Adrenal gland (tissue), 12 donors: ENCODE measurements around the gene KRTAP10-1. TPM values are rescaled to one million over a fixed set of nuclear protein-coding genes. Genes with fewer than 3 reads are reported as not detected.

Experiments
- DNase-seq, 7 donors: peaks; one replicate each; pipeline ENCODE4 v3.0.0-alpha.2; 2019 to 2020
- H3K27ac ChIP-seq, 5 donors: fragments of 200-600 bp; sonication (generic) in 4 of 5; 1 replicate in 3 of 5; 2 replicates in 2 of 5; pipeline versions ENCODE4 v1.5.1 to v1.8.0; 2016 to 2020; ENCODE audit warnings: mild to moderate bottlenecking in 1 of 5
- H3K27me3 ChIP-seq: fragments of 200-600 bp; 2 replicates; pipeline ENCODE4 v1.8.0; 2021
- H3K36me3 ChIP-seq, 2 donors: fragments of 200-600 bp; replicated peaks in 1 of 2; 1 replicate in 1 of 2; 2 replicates in 1 of 2; pipeline versions ENCODE4 v1.5.1 to v1.8.0; 2018 to 2022
- H3K4me1 ChIP-seq, 2 donors: fragments of 200-600 bp; replicated peaks in 1 of 2; 1 replicate in 1 of 2; 2 replicates in 1 of 2; pipeline versions ENCODE4 v1.5.1 to v1.8.0; 2018 to 2021
- H3K4me3 ChIP-seq, 4 donors: fragments of 200-600 bp; sonication (generic) in 3 of 4; one replicate each; pipeline ENCODE4 v1.5.1; 2016 to 2018
- H3K9me3 ChIP-seq, 3 donors: fragments of 200-600 bp; sonication (generic) in 1 of 3; replicated peaks in 1 of 3; 1 replicate in 2 of 3; 2 replicates in 1 of 3; pipeline versions ENCODE4 v1.5.1 to v1.8.0; 2016 to 2021
- POLR2A ChIP-seq, 2 donors: fragments of 450-650 bp; IDR thresholded peaks; one replicate each; pipeline ENCODE4 v1.6.1; 2017; ENCODE audit warnings: antibody characterized with exemption in 2 of 2, mild to moderate bottlenecking in 2 of 2, moderate library complexity in 1 of 2
- WGBS, 4 donors: extraction: QIAGEN DNeasy Blood & Tissue Kit in 2 of 4; methylation state at CpG; one replicate each; pipeline versions ENCODE4 v1.1.5 to v1.1.7; 2013 to 2017; 5-methylcytosine and 5-hydroxymethylcytosine counted together
- intact Hi-C, 2 donors: fragments of 100-400 bp; cut with DNase I; formaldehyde crosslinking; loops; one replicate each; pipeline versions ENCODE4 v1.14.1 to v1.15.0; 2022 to 2023
- polyA plus RNA-seq, 3 donors: library from polyadenylated mRNA; stranded (reverse); fragments of 200-250 nt in 2 of 3; fragments of 350-450 nt in 1 of 3; fragmentation: Illumina TruSeq in 1 of 3; extraction: RNeasy Lipid Tissue Mini Kit (QIAGEN cat#74804) in 1 of 3; gene quantifications; one replicate each; pipeline ENCODE4 v1.2.3, GENCODE V29; 2013 to 2014
- total RNA-seq, 9 donors: library from RNA; depleted of rRNA in 4 of 9; stranded (reverse); fragments of >200 nt in 4 of 9; fragments of 120-200 nt in 1 of 9; fragmentation: NEBNext Ultra II Directional in 1 of 9; extraction: Animal tissue kit (Norgen Biotek cat#: 25700) in 1 of 9; gene quantifications; one replicate each; pipeline versions ENCODE4 v1.1.0 to v1.2.4, GENCODE V29; 2013 to 2023
- TF ChIP-seq, protein P1 (sequence below), 6 experiments: fragments of 450-650 bp in 4 of 6; fragments of 200-600 bp in 2 of 6; sonication (generic) in 1 of 6; IDR thresholded peaks; 1 replicate in 5 of 6; 2 replicates in 1 of 6; pipeline versions ENCODE4 v1.5.1 to v1.8.0; 2016 to 2021; ENCODE audit warnings: antibody characterized with exemption in 6 of 6, mild to moderate bottlenecking in 2 of 6, moderate library complexity in 1 of 6
- donor health status: healthy with polysubstance abuse.
- donor health status: Bipolar disorder and iron deficiency.
- donor health status: DM: yes; HTN: yes; CAD: no.
- donor health status: DM: no; HTN: no; CAD: no.
- donor health status: DM: no; HTN: no; CAD: no.
- donor health status: DM: yes; HTN: yes; CAD: no.

Gene KRTAP10-1
- total and polyA plus RNA-seq, 12 donors, result not detected

DNA sequence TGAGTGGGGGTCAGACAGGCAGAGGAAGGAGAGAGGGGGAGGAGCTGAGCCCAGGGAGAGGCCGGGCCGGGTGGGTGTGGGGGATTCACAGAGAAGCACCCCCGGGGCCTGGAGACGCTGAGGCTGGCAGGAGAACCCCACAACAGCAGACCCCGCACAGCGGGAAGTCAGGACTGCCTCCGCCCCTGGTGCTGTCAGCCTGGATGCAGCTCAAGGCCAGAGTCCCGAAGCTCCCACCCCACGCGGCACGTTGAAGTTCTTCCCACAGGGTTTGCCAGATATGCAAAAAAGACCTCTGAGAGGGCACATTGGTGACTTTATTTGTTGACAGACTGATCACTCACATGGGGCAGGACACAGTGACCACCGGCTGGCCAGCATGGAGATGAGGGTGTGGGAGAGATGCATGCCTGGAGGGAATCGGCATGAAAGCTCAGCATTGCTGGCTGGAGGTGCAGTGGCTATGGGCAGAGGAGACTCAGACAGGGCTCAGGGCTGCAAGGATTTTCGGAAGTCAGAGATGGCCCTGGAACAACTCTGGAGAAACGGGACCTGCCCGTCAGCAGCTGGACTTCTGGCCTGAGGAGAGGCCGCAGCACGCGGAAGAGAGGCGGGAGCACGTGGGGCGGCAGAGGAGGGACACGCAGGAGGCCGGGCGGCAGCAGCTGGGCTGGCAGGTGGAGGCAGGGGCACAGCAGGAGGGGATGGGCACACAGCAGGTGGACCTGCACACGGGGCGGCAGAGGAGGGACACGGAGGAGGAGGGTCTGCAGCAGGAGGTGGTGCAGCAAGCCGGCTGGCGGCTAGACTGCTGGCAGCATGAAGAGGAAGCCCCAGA, 17.7 kb upstream of the KRTAP10-1 start:
- no peaks in the 10 kb centered on the region for H3K4me1 ChIP-seq
- peaks cover 8% of the 10 kb centered on the region for H3K27me3 ChIP-seq
- DNase-seq, result peak in 1 of 7 donors; percentile 29
- no peak overlapping the region for H3K4me3 ChIP-seq
- intact Hi-C loops, result loop anchor here in 1 of 2 donors (10.0 kb wide), 1 partner anchor 197 kb away; no protein-coding TSS in a partner anchor
- no peaks in the 10 kb centered on the region for H3K9me3 ChIP-seq
- H3K36me3 ChIP-seq, result no peaks in the 10 kb centered on the region
- WGBS, 4 donors, result 41 to 56% (median 45%) methylated on average over 19 to 30 of the region's 30 CpGs
- no peak for TF ChIP-seq POLR2A (IDR thresholded peaks at IDR 0.05)
- TF ChIP-seq, protein P1, sequence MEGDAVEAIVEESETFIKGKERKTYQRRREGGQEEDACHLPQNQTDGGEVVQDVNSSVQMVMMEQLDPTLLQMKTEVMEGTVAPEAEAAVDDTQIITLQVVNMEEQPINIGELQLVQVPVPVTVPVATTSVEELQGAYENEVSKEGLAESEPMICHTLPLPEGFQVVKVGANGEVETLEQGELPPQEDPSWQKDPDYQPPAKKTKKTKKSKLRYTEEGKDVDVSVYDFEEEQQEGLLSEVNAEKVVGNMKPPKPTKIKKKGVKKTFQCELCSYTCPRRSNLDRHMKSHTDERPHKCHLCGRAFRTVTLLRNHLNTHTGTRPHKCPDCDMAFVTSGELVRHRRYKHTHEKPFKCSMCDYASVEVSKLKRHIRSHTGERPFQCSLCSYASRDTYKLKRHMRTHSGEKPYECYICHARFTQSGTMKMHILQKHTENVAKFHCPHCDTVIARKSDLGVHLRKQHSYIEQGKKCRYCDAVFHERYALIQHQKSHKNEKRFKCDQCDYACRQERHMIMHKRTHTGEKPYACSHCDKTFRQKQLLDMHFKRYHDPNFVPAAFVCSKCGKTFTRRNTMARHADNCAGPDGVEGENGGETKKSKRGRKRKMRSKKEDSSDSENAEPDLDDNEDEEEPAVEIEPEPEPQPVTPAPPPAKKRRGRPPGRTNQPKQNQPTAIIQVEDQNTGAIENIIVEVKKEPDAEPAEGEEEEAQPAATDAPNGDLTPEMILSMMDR (IDR thresholded peaks at IDR 0.05), result no peak
- H3K27ac ChIP-seq, result no peak overlapping the region

DNA sequence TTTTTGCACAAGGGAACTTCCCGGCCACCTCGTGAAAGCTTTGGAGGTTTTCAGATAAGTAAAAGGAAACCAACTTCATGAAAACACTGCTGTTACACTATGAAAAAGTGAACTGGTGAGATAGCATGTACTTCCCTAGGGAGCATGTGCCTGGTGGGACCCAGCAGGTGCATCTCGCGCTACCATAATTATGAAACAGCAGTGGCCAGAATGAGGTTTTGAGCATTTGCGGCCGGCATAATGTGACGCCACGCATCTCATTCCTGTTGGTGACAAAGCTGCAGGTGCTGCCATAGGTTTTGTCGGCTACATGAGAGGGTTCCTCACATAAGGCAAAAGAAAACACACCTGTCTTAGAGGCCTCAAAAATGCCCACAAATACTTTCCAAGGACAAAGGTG, 16.9 kb upstream of the KRTAP10-1 start:
- Histone ChIP-seq H3K36me3 (no peaks in the 10 kb centered on the region), H3K4me1 (no peaks in the 10 kb centered on the region), H3K9me3 (no peaks in the 10 kb centered on the region), H3K4me3 (no peak overlapping the region), H3K27ac (no peak overlapping the region), H3K27me3 (peaks cover 8% of the 10 kb centered on the region)
- WGBS, 4 donors, result 76 to 82% (median 77%) methylated on average over 9 of the region's 9 CpGs
- intact Hi-C loops, result loop anchor here in 1 of 2 donors (10.0 kb wide), 1 partner anchor 198 kb away; no protein-coding TSS in a partner anchor
- DNase-seq, result no peak
- TF ChIP-seq, protein P1 (IDR thresholded peaks at IDR 0.05), result no peak
- TF ChIP-seq POLR2A (IDR thresholded peaks at IDR 0.05), result no peak

DNA sequence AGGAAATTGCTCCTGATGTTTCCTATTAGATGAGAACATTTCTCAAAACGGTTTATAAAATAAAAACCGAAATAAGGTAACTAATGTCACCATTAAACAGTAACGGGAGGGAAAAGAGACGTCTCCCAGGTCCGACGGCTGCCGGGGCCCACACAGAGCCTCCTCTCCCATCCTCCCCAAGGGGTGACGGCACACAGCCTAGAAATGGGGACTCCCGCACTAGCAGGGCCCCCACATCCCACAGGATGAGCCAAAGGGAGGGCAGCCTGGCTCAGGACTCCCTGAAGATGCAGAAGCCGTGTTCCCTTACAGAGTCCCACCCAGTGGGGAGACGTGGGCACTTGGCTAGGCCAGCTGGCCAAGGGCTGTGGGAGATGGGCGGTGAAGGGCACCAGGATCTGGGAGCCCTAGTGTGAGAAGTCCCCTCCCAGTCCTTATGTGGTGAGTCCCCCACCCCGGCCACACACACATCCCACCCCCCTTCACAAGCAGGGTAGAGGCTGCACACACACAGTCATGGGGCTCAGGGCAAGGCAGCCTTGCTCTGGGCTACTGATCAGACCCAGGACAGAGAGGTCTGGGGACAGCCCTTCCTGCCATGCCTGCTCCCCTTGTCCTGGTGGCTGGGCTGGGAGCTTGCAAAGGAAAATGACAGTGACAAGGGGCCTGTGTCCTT, 15.3 kb upstream of the KRTAP10-1 start:
- TF ChIP-seq, protein P1 (IDR thresholded peaks at IDR 0.05), result no peak
- TF ChIP-seq POLR2A (IDR thresholded peaks at IDR 0.05), result no peak
- 74 to 79% (median 78%) methylated on average over 12 to 13 of the region's 13 CpGs for WGBS, 4 donors
- intact Hi-C loops, result loop anchor here in 1 of 2 donors (10.0 kb wide), 1 partner anchor 199 kb away; no protein-coding TSS in a partner anchor
- Histone ChIP-seq H3K4me1 (no peaks in the 10 kb centered on the region), H3K36me3 (no peaks in the 10 kb centered on the region), H3K4me3 (no peak overlapping the region), H3K27ac (no peak overlapping the region), H3K27me3 (peaks cover 11% of the 10 kb centered on the region), H3K9me3 (no peaks in the 10 kb centered on the region)
- DNase-seq, result peak in 1 of 7 donors; percentile 31

DNA sequence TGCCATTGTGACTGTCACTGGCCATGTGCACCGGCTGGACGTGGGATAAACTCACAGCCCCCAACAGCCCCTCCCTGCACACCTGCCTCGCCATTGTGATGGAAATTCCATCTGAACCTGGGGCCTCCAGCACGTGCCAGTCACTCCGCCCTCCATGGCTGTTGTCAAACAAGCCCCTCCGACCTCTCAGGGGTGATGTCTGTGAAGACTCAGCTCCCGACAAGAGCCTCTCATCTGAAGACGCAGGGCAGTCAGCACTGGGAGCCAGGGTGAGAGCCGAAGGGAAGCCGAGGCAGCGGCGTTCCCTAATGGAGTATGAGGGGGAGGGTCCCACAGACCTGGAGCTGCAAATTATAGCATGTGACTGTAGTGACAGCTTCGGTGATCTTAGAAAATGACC, 12.7 kb upstream of the KRTAP10-1 start:
- TF ChIP-seq, protein P1 (IDR thresholded peaks at IDR 0.05), result no peak
- no peak for TF ChIP-seq POLR2A (IDR thresholded peaks at IDR 0.05)
- intact Hi-C loops, result loop anchor here in 1 of 2 donors (10.0 kb wide), 1 partner anchor 202 kb away; no protein-coding TSS in a partner anchor
- peak in 1 of 7 donors; percentile 27 for DNase-seq
- H3K9me3 ChIP-seq, result no peaks in the 10 kb centered on the region
- H3K36me3 ChIP-seq, result no peaks in the 10 kb centered on the region
- H3K4me1 ChIP-seq, result no peaks in the 10 kb centered on the region
- H3K4me3 ChIP-seq, result no peak overlapping the region
- no peak overlapping the region for H3K27ac ChIP-seq
- peaks cover 15% of the 10 kb centered on the region for H3K27me3 ChIP-seq
- 65 to 74% (median 70%) methylated on average over 13 of the region's 13 CpGs for WGBS, 4 donors
